Loucy (cell line): ENCODE results near the gene VPREB1.
"Not testable (repeated sequence)": the region's sequence is repeated elsewhere in the genome, so short reads cannot be mapped to it uniquely, and the experiment has no call there.

ENCODE experiments used
- H2AFZ ChIP-seq: fragments of 200-600 bp; sonication (generic); 2 replicates; pipeline ENCODE4 v1.6.0; 2016; ENCODE audit warnings: antibody characterized with exemption, mild to moderate bottlenecking, low read length, moderate library complexity
- H3F3A ChIP-seq: fragments of 200-600 bp; 2 replicates; pipeline ENCODE4 v1.6.0; 2016; ENCODE audit warnings: antibody characterized with exemption, low read depth, mild to moderate bottlenecking
- H3K27me3 ChIP-seq: fragments of 200-600 bp; sonication (generic); 2 replicates; pipeline ENCODE4 v1.6.1; 2014; ENCODE audit warnings: low read length, mild to moderate bottlenecking; ENCODE audit not compliant: insufficient read depth, poor library complexity, severe bottlenecking
- H3K36me3 ChIP-seq: fragments of 200-600 bp; sonication (generic); 2 replicates; pipeline ENCODE4 v1.6.1; 2016; ENCODE audit warnings: low read length; ENCODE audit not compliant: insufficient read depth
- H3K4me1 ChIP-seq: fragments of 200-600 bp; sonication (generic); 2 replicates; pipeline ENCODE4 v1.5.1; 2014; ENCODE audit warnings: low read length, mild to moderate bottlenecking; ENCODE audit not compliant: insufficient read depth, poor library complexity, severe bottlenecking
- H3K4me2 ChIP-seq: fragments of 200-600 bp; sonication (generic); 2 replicates; pipeline ENCODE4 v1.6.0; 2014; ENCODE audit warnings: antibody characterized with exemption, low read length, low read depth, mild to moderate bottlenecking; ENCODE audit not compliant: poor library complexity, severe bottlenecking
- H3K4me3 ChIP-seq: fragments of 200-600 bp; sonication (generic); 2 replicates; pipeline ENCODE4 v1.5.1; 2014; ENCODE audit warnings: low read length, mild to moderate bottlenecking, mixed read lengths; ENCODE audit not compliant: poor library complexity, severe bottlenecking
- H3K79me2 ChIP-seq: fragments of 200-600 bp; sonication (generic); 2 replicates; pipeline ENCODE4 v1.6.1; 2014; ENCODE audit warnings: low read length; ENCODE audit not compliant: insufficient read depth
- H3K9ac ChIP-seq: fragments of 200-600 bp; sonication (generic); 2 replicates; pipeline ENCODE4 v1.6.0; 2014; ENCODE audit warnings: mild to moderate bottlenecking, low read depth, low read length, moderate library complexity; ENCODE audit not compliant: poor library complexity, severe bottlenecking
- H3K9me2 ChIP-seq: fragments of 200-600 bp; sonication (generic); replicated peaks from 2 replicates; pipeline ENCODE4 v1.6.1; 2016; ENCODE audit warnings: low read depth, low read length, mixed read lengths
- H3K9me3 ChIP-seq: fragments of 200-600 bp; sonication (generic); 2 replicates; pipeline ENCODE4 v1.6.1; 2014; ENCODE audit warnings: mild to moderate bottlenecking, antibody characterized with exemption, low read length, low read depth; ENCODE audit not compliant: insufficient read depth
- H4K20me1 ChIP-seq: fragments of 200-600 bp; sonication (generic); 2 replicates; pipeline ENCODE4 v1.6.0; 2014; ENCODE audit warnings: antibody characterized with exemption, low read length, mild to moderate bottlenecking; ENCODE audit not compliant: insufficient read depth, poor library complexity, severe bottlenecking

The VPREB1 gene

GRCh38 chr22:22284962-22285756, 40.6 kb downstream of the VPREB1 start:
- H3K79me2 ChIP-seq, H3K4me1 ChIP-seq, H4K20me1 ChIP-seq, H2AFZ ChIP-seq, H3K4me2 ChIP-seq, H3K9ac ChIP-seq, H3K9me3 ChIP-seq, H3K4me3 ChIP-seq, H3F3A ChIP-seq, H3K27me3 ChIP-seq, H3K9me2 ChIP-seq, H3K36me3 ChIP-seq: not testable (repeated sequence)

GRCh38 chr22:22286390-22287105, 42.0 kb downstream of the VPREB1 start:
- H3K4me2 ChIP-seq, H3K4me1 ChIP-seq, H3K9me3 ChIP-seq, H3K27me3 ChIP-seq, H3K9me2 ChIP-seq, H4K20me1 ChIP-seq, H3K4me3 ChIP-seq, H3K9ac ChIP-seq, H3K36me3 ChIP-seq, H3K79me2 ChIP-seq, H2AFZ ChIP-seq, H3F3A ChIP-seq: not testable (repeated sequence)

- H2AFZ ChIP-seq, H3K27me3 ChIP-seq, H3K4me1 ChIP-seq, H3K4me3 ChIP-seq, H3K36me3 ChIP-seq, H4K20me1 ChIP-seq, H3K9ac ChIP-seq, H3K4me2 ChIP-seq, H3K9me2 ChIP-seq, H3K9me3 ChIP-seq, H3F3A ChIP-seq, H3K79me2 ChIP-seq: not testable (repeated sequence)
Measured at GRCh38 chr22:22287106-22287626, 42.6 kb downstream of the VPREB1 start.

- not testable (repeated sequence) for H3K36me3 ChIP-seq, H2AFZ ChIP-seq, H3F3A ChIP-seq, H3K4me1 ChIP-seq, H3K4me3 ChIP-seq, H3K9me3 ChIP-seq, H3K4me2 ChIP-seq, H3K9me2 ChIP-seq, H3K27me3 ChIP-seq, H4K20me1 ChIP-seq, H3K9ac ChIP-seq
- peaks cover 20% of the 10 kb centered on the region; the same call in 1 of the 2 replicates for H3K79me2 ChIP-seq
Measured at GRCh38 chr22:22289666-22290065, 45.1 kb downstream of the VPREB1 start.

- H3K9ac ChIP-seq, H3K36me3 ChIP-seq, H3F3A ChIP-seq, H3K4me3 ChIP-seq, H4K20me1 ChIP-seq, H3K4me1 ChIP-seq, H3K9me3 ChIP-seq, H3K9me2 ChIP-seq, H3K4me2 ChIP-seq, H2AFZ ChIP-seq, H3K27me3 ChIP-seq: not testable (repeated sequence)
- peaks cover 33% of the 10 kb centered on the region for H3K79me2 ChIP-seq
Measured at GRCh38 chr22:22291129-22291806, 46.7 kb downstream of the VPREB1 start.

GRCh38 chr22:22292656-22293055, 48.1 kb downstream of the VPREB1 start:
- H2AFZ ChIP-seq, H3K4me2 ChIP-seq, H3K36me3 ChIP-seq, H3K4me1 ChIP-seq, H3K9ac ChIP-seq, H3K4me3 ChIP-seq, H3K9me3 ChIP-seq, H3K27me3 ChIP-seq, H4K20me1 ChIP-seq, H3F3A ChIP-seq, H3K9me2 ChIP-seq: not testable (repeated sequence)
- H3K79me2 ChIP-seq, result peaks cover 38% of the 10 kb centered on the region

GRCh38 chr22:22293436-22293835, 48.9 kb downstream of the VPREB1 start:
- not testable (repeated sequence) for H3F3A ChIP-seq, H3K9me2 ChIP-seq, H3K4me2 ChIP-seq, H3K9ac ChIP-seq, H3K9me3 ChIP-seq, H3K27me3 ChIP-seq, H3K36me3 ChIP-seq, H2AFZ ChIP-seq, H3K4me3 ChIP-seq, H3K4me1 ChIP-seq
- Histone ChIP-seq H3K79me2 (peaks cover 43% of the 10 kb centered on the region), H4K20me1 (peaks cover 10% of the 10 kb centered on the region)
